NCI-H2107 treated with DMSO at 0.1 percent for 48 hours (cell line): ENCODE results near the gene HOXA3.
A peak's percentile ranks its signal among the peaks of the same experiment; 100 is the strongest.

Experiments
- DNase-seq: peaks from one replicate; lab custom pipeline; 2025; ENCODE audit not compliant: unreplicated experiment; lab: John Stamatoyannopoulos, UW

HOXA3 gene

DNA sequence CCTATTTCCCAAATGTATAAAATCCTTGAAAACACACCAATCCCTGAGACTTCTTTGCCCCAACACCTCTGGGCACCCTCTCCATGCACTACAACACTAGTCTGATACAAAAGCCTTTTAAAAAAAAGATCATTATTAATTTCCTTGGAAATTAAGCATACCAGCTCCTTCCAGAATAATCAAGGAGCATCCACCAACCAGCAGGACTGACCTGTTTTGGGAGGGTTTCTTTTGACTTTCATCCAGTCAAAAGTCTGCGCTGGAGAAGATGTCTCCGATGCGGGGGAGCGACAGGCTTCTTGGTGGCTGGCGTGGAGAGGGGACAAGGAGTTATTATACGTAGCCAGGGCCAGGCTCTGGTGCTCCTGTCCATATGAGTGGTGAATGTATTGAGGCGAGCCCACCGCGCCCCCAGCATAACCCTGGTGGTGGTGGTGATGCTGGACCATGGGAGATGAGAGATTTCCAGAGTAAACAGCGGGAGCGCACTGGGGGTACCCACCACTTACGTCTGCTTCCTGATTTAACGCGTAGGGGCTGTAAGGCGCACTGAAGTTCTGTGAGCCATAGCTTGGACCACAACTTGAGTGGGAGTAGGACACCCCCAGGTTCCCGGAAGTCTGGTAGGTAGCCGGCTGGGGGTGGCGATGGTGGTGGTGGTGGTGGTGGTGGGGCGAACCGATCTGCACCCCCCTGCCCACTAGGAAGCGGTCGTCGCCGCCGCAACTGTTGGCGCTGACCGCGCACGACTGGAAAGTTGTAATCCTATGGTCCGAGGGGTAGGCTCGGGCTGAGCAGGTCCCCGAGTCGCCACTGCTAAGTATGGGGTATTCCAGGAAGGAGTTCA is 57.1 kb downstream of the HOXA3 start:
- DNase-seq: no peak

DNA sequence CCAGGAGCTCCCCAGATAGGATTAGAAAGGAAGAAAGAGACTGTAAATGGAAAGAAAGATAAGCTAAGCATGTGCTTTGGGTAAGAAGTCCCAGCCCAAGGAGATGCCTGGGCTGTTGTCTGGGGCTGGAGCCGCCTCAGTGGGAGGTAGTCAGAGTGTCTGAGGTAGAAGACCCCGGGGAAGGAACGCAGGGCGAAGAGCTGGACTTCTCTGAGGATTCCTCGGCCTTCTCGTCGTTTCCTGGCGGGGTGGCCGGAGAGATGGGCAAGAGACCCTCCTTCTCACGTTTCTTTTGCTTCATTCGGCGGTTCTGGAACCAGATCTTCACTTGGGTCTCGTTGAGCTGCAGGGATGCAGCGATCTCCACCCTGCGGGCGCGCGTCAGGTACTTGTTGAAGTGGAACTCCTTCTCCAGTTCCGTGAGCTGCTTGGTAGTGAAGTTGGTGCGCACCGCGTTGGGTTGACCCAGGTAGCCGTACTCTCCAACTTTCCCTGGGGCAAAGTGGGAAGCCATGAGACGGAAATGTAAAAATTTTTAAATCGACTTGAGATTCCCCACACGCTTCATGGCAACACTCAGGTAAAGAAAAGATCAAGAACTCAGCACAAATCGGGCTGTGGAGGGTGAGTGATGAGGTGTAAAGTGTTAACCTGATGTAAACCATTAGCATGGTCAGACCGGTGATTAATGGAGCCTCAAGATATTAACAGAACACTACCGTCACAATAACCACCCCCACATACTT is 57.9 kb downstream of the HOXA3 start:
- DNase-seq: no peak

DNA sequence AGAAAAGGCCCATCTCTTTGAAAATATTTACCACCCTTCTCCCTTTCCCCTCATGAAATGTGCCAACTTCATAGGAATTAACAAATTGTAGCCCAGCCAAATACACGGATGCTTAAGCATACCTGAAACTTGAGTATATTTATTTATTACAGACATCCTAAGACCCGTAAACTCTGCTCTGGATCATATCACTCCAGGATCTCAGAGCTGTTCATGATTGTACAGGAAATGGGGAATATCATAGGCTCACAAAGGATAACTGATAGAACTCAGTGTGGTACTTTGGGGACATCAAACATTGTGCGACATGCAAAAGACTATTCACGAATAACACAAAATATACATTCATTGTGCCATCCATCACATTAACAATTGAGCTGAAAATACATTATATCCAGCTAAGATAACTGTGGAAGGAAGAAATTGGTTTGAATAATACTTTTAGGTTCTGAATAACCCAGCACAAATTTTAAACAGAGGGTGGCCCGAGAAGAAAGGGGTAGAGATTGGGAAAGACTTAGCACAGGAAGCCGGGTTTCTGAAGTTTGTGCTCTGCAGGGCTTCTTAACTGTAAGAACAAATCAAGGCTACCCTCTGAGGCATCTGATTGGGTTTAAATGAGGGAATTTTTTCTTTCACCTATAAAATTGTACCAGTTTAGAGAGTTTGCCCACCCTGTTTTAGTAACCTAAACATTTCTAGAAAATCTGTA is 59.0 kb downstream of the HOXA3 start:
- DNase-seq: no peak

DNA sequence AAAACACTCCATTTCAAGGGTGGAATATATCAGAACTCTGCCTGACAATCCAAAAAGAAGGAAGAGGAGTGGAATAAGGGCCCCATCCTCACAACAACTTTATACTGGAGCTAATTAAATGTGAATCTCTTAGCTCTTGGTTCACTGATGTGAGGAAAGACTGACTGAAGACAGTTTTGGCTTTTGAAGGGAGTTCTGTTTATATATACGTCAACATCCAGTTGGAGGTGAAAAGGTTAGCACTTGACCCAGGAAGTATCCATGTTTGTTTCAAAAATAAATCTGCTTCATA is 59.6 kb downstream of the HOXA3 start:
- DNase-seq: no peak

DNA sequence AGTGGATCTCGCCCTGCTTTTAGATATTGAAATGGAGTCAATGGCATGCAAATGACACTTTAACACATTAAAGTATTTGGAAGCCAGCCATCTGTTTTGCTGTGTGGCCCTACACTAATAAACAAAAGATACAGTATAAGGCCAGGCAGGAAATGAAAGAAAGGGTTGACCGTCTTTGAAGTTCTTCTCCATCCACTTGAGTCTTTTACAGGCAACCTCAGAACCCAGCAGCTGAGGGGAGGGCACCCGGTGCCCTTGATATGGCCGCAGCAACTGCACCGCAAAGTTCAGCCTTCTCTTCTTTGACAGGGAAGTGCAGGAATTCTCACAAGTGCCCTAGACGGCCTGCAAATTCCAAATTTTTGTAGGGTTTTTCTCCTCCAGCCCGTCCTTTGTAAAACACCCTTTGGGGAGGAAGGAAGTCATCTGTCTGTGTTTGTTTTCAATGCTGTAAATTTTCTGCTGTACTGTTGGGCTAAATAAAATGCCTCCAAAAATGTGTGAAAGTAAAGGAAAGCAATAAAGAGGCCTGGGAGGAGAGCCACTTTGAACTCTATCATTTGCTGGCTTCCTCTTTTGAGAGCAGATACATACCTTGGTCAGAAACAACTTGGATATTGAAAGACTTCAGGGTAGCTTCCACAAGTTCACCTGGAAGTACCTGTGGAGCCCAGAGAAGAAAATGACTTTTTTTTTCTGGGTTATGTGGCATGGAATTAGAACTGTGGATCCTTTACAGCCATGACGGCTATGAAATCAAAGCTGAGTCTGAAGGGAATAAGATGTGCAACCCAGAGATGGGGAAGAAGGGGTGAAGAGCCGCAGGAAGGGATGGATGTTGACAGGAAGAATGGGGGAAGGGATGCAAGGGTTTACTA is 60.2 kb downstream of the HOXA3 start:
- DNase-seq: no peak

DNA sequence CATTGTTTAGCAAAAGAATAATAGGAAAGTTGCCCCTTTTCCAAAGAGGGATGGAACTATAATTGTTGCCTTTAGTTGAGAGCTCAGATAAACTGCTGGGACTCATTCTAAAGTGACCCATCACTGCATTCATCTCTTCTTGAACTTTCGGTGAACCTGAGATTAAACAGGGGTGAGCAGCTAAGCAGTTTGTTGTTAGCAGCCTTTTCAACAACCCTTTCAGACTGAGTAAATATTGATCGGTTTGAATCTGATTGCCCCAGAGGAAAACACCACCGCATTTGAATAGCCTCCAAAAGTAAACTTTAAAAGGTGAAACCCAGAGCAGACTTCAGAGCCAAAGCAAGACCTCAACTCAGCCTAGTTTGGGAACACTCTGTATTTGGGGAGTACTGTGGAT is 61.3 kb downstream of the HOXA3 start:
- peak; percentile 5 for DNase-seq

DNA sequence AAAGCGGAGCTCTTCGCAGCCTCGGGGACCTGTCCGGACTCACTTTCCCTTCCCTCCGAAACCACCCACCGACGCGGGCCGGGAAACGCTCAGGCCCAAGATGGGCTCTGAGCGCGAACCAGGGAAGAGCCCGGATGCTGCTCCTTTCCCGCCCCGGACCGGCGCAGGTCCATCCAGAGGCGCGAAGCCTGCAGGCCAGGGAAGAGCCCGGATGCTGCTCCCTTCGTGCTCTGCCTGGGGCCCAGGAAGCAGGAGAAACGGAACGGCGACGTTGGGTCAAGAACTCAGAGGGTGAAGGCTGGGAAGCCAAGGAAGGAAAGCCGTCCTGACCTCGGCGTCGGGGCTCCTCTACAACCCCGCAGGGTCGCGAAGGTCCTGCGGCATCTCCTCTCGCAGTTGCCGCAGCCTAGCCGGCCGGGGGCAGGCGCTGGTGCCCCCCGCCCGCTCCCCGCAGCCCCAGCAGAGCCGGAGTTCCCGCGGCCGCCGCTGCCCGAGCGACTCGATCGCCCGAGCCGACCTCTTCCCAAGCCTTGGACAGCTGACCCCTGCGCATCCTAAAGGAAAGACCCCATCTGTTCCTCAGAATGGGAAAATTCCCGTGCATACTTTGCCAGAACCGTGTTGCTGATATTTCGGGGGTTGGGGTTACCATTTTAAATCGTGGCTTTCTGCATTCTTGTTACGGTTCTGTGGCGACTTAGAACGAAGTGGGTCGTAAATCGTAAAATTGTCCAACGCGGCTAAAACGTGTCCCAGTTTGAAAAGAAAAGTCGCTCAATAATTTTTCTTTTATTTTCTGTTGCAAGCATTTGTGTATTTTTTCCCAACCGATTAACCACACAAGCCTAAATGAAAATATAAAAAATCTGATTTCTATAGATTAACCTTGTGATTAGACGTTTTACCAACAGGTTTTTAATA is 64.1 kb downstream of the HOXA3 start:
- no peak for DNase-seq

DNA sequence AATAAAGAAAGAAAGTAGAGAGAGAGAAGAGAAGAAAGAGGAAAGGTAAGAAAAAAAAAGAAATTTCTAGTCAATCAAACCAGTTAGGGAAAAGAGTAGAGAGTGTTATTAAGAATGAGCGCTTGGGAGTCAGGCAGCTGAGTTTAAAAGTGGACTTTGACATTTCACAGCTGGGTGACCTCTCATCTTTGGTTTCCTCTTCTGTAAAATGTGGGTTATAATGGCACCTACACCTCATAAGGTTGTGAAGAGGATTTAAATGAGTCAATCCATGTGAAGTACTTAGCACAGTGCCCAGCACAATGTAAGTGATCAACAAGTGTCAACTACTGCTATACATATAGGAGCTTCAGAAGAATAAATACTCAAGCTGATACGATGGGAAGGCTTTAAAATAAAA is 68.7 kb downstream of the HOXA3 start:
- DNase-seq: no peak

DNA sequence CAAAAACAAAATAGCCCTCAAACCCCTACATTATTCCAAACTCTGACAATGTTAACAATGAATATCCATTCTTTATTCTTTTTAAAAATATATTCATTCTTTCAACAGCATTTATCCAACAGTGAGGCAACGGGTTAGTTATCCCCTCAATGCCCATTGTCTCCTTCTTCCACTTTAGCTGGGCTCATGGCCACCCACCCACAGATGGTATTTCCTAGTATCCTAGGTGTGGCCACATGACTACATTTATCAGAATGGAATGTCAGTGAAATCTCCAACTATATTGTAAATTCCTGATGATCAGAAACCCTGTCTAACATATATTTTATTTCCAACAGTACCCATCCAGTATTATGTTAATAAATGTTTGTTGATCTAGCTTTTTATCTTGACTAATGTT is 70.2 kb downstream of the HOXA3 start:
- no peak for DNase-seq

DNA sequence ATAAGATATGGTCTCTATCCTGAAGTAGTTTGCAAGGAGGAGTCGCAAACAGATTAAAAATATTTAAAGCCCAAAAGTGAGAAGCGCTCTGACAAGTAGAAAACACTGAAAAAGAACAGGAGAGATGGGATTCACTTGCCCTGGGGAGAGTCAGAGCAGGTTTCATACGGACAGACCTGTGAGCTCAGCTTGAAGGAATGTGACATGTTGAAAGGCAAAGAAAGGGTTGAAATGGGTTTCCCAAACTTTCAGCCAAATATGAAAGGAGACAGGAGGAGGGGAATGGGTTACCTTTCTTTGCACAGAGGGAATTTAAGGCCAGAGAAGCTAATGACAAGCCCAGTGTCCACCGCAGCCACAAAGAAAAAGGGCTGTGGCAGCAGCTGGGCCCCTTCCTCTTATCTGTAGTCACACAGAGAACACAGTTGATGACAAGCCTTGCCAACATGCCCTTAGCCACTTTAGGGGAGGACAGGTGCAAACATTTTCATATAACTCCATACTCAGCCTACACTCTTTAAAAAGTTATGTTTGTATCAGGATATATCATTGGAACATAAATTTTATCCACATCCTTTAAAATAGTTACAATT is 71.4 kb downstream of the HOXA3 start:
- no peak for DNase-seq

DNA sequence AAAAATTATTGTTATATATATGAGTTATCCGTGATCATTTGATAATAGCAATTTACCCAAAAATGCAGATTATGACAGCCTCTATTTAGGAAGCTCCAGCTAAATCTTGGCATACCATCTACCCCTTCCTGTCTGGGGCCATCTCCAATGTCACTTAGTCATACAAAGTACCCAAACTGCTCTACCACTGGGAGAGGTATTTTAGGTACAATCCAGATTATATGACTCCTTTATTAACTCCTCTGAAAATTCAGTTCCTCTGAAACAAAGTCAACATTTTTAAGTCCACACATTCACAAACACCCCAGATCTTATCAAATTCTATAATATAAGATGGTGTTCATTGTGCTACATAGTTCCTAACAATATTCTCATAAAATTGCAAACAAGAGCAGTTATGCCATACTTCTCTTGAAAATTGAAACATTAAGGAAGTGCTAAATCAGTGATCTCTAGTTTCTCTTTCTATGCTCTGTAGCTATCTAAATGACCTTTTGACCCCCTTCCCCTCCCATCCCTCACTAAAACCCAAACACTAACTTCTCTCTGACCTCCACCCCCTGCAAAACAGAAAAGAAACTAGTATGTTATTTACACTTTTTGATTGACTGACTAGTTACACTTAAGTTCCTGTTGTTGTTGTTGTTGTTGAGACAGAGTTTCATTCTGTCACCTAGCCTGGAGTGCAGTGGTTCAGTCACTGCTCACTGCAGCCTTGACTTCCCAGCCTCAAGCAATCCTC is 73.0 kb downstream of the HOXA3 start:
- no peak for DNase-seq

DNA sequence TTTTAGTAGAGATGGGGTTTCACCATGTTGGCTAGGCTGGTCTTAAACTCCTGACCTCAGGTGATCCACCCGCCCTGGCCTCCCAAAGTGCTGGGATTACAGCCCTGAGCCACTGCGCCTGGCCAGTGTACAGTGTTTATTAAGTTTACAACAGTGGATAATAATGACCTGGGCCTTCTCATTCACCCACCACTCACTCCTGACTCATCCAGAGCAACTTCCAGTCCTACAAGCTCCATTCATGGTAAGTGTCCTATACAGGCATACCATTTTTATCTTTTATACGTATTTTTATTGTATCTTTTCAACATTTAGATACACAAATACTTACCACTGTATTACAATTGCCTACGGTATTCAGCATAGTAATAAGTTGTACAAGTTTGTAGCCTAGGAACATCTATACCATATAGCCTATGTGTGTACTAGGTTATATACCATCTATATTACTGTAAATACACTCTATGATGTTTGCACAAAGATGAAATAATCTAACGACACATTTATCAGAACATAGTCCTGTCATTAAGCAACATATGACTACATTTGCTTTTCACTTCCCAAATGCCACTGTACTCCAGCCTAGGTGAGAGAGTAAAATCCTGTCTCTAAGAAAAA is 73.7 kb downstream of the HOXA3 start:
- DNase-seq: no peak

DNA sequence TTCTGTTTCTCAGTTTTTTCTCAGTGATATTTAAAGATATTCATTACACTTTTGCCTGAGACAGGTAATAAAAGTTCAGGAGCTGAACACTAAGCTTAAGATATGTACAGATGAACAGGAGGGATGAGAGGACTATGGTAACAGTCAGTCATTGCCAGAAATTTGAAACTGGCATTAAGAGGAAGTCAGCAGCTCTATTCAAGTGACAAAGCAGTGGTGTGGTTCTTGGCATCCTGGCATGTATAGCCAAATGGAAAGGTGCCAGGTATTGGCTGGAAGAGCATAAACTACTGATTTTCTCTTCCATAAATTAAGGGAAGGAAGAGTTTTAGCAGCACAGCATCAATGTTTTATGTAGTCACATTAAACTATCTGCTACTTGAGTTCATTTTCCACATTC is 79.3 kb downstream of the HOXA3 start:
- peak; percentile 63 for DNase-seq

DNA sequence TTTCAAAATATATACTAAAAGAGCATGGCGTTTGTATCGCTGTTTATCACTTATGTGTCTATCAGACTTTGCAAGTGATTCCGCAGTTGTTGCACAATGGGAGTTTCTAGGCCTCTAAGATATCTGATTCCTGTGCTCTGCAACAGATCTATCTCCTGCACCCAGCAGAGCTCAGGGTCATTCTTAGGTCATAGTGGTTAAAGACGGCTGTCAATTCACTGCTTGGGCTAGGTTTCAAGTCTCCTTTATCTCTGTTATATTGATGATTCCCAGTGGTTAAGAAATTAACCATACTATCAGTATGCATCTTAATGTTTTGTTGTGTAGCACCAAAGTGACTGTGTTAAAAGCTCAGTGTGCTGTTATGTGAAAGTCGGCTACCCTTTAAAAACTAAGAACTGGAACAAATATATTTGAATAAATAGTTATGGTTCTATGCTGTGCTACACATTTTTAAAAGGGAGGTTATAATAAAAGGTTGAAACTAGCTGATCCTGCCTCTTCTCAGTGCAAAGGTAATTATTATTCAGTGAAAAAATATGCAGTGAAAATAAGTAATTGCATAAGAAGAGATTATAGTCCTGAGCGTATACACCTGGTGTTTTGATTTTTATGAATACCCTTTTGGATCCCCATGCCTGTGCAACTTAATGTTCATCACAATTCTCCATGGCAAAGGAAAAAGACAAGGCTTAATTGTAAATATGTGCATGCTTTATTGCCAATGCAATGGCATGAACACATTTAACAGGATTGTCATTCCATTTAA is 80.6 kb downstream of the HOXA3 start:
- peak; percentile 7 for DNase-seq

DNA sequence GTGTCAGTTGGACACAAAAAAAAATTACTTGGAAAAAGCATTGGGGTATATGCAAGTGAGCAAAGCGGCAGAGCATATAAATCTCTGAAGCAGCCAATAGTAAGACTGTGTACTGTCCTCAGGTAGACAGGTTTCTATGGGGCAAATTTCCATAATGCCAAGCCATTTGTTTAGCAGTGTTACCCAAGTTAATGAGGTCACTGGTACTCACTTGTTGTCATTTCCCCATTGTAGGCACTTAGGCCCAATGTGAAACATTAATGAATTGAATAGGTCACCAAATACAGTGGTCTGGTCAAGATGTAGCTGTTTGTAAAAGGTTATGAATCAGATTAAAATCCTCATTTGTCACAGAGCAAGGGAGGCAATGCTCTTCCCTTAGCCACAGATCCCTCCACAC is 84.1 kb downstream of the HOXA3 start:
- no peak for DNase-seq

DNA sequence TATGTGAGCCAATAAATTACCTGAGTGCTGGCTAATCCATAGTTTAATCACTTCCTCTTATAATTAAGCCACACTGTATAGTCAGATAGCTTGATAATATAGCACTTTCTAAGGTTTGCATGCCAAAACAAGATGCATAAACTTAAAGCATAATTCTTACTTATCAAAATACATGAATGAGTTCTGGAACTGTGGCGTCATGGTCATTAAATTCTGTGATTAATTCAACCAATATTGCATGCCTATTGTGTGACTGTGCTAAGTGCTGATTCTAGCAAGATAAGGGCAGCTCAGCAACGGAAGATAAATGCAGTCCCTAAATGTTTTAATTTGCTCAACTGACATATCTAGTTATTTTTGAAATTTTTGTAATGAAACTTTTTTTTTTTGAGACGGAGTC is 86.2 kb downstream of the HOXA3 start:
- no peak for DNase-seq

DNA sequence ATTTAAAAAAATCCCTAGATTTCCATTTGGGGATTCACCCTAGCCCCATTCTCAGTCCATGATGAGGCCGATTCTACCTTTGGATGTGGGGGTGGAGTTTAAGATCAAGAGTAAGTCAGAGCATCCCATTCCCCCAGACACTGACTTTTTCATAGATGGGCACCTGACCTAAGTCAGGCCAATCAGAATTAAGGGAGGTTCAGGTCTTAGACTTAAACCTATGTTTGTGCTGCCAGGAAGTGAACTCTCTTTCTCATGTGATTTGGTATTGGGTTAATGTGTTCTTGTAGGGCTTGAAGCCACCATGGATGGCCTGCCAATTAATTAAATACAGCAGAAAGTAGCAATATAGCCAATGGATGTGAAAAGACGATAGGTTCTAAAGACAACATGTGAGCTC is 86.7 kb downstream of the HOXA3 start:
- DNase-seq: no peak

DNA sequence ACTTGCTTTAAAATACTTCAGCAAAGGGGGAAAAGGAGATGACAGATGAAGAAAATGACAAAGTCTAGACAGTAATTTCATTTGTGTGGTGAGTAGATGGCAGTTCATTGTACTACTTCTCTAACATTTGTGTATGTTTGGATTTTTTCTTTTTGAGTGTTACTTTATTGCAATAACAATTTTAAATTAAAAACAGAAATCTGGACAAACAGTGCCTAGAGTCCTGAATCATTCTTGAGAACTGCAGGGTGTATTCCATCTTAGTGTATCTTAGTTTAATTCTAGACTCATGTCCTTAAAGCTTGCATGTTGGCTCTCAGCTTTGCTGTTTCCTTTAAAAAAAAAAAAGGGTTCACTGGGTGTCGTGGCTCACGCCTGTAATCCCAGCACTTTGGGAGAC is 87.7 kb downstream of the HOXA3 start:
- no peak for DNase-seq
